ENCODE results near the gene ZNF22.

Gene ZNF22

DNA sequence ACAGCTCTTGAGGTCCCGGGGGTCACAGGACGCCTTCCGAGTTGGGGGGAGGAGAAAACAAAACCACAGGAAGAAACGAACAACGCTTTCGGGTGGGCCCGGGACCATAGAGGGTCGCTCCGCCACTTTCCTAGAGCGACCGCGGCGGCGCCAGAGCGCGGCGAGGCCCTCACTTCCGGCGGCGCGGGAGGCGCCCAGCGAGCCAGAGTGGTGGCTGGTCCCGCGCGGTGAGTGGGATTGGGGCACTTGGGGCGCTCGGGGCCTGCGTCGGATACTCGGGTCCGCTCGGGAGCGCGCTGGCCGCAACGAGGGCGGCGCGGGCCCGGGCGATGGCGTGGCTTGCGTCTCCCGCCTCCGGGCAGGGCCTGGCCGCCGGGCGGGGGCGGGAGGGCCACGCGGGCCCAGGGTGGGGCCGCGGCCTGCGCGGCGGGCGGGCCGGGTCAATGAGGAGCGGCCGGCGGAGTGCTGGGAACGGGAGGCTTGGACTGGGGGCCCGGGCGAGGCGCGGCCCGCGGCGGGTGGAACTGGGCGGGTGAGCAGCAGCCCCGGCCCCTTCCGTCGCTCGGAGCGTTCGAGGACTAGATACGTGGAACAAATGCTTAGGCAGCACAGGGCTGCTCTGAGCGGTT, at the start of gene ZNF22:
TSS of gene ZNF22 (plus strand) at position 172 of the 629 bp plus-strand sequence. CDS start 2,446 bp downstream, outside the sequence.
- peak; percentile 75 for DNase-seq

DNA sequence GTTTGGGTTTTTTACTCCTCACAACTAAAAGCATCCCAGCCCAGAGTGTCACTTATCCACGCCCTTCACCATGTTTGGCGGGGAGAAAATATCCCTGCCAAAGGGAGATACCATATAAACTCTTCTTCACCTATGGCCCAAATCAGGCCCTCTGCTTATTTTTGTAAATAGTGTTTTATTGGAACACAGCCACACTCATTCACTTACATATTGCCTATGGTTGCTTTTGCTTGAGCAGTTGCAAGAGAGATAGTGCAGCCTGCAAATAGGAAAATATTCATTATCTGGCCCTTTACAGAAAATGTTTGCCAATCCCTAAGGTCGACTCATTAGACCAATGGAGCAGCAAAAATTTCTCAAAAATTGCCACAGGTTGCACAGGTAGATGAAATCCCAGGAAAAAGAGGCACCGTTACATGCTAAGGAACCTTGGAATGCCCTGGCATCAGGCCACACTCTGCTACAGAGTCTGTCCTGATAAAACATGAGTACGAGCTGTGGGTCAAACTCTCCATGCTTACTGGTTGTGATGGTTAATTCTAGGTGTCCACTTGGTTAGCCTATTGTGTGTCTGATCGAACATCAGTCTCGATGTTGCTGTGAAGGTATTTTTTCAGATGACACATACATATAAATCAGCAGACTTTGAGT, 49.0 kb upstream of the ZNF22 start:
- DNase-seq = no peak

DNA sequence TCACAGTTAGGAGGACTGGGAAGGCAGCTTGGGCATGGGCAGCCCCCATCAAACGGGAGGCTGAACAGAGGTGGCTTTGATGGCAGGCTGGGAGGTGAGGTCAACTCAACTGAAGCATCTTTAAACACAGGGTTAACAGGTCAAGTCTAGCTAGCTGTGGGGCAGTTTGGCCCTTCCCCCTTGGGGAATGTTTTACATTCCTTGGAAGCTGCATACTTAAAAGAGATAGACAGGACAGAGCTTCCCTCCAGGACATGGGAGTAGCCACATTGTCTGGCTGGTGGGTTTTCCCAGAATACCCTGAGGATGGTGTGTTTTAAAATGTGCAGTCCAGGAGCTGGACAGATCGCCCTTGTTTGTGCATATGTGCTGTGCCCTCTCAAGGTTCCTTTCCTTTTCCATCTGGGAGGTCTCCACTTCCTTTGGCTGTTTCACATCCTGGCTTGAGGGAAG, 47.9 kb upstream of the ZNF22 start:
- DNase-seq = no peak

DNA sequence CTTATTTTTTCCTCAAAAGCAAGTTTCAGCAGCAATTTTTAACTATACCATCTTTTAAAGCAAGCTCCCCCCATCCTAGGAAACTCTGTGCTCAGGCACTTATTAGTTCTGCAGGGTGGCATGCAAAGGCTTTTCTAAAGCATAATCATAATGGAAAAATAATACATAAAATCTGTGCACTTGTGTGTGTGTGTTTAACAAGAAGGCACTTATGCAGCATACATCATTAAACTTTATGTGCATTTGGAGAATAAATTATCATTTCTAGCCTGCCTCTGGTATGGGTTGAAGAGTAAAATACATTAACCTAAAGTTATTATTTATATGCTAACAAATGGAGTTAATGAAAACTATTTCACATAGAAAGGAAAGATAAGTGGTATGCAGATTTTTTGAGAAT, 46.7 kb upstream of the ZNF22 start:
- no peak for DNase-seq

DNA sequence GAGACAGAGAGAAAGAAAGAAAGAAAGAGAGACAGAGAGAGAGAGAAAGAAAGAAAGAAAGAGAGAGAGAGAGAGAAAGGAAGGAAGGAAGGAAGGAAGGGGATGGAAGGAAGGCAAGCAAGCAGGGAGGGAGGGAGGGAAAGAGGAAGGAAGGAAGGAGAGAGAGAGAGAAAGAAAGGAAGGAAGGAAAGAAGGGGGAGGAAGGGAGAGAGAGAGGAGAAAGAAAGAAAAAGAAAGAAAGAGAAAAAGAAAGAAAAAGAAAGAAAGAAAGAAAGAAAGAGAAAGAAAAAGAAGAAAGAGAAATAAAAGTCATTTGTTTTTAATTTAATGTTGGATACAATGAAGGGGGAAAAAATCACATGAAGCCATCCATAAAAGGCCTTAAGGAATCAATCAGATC, 45.8 kb upstream of the ZNF22 start:
- no peak for DNase-seq

DNA sequence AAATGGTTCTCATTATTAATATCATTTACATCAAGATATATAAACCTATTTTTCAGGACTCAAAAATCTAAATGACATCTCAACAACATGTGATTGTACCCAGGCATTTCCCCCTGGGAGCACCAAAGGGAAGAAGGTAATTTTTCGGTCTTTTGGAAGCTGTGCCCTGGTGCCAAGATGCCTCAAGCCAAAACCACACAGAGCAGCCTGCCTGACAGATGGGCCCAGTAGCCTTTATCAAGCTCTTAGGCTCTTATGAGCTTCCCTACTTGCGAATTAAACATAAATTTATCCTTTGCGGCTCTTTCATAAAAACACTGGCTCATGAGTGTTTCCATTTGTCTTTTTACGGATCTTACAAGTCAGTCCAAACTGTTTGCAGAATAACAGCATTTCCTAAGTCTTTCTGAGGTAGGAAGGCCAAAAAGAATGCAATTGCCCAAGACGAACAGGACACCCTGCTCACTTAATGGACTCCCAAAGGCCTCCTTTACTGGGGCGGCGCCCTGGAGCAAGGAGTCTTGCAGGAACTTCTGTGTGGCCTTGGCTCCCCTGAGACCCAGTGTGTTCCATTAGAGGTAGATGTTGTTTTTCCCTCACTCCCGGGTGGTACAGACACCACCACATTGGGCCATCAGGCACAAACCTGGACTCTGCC, 45.2 kb upstream of the ZNF22 start:
- no peak for DNase-seq

DNA sequence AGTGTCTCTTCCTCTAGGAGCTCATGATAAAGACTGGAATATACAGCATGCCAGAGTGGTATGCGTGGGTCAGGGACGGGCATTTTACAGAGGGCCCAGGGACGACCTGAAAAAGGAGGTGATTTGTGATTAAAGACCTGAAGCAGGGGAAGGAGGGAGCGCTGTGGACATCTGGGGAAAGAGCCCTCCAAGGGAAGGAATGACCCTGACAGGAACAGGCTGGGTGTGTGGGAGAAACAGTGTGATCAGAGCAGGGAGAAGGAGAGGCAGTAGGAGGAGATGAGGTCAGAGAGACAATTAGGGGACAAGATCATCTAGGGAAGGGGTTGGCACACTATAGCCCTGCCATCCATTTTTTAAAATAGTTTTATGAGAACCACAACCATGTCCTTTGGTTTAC, 44.5 kb upstream of the ZNF22 start:
- no peak for DNase-seq

DNA sequence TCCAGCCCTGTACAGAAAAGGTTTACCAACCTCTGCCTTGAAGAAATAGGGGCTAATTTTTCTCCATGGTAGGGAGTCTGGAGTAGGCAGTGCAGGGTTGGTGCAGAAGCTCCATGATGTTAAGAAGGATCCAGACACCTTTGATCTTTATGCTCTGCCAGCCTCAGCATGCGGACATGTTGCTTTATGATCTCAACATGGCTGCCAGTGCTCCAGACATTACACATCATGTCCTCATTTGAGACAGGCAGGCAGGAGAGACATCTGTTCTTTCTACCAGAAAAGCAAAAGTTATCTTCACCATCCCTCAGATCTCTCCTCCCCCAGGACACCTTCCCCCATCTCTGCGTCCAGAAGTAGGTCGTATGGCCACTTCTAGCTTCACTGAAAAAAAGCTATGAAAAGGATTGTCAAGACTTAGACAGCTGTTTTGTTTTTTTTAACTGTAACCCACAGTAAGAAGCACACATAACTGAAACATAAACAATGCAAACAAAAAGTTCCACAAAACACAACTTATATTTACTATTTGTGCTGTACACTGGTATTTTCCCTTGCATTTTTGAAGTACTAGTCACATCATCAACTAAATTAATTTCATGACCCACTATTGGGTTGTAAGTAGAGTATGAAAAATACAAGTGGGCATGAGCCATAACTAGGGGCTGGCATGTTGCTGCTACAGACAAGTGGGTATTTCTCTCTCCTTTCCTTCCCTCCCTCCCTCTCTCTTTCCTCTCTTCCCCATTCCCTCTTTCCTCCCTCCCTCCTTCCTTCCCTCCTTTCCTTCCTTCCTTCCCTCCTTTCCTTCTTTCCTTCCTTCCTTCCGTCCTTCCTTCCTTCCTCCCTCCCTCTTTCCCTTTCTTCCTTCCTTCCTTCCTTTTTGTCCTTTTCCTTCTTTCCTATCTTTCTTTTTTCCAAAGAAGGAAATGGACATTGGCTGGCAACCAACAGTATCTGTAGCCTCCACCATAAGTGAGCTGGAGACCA, 43.7 kb upstream of the ZNF22 start:
- no peak for DNase-seq

DNA sequence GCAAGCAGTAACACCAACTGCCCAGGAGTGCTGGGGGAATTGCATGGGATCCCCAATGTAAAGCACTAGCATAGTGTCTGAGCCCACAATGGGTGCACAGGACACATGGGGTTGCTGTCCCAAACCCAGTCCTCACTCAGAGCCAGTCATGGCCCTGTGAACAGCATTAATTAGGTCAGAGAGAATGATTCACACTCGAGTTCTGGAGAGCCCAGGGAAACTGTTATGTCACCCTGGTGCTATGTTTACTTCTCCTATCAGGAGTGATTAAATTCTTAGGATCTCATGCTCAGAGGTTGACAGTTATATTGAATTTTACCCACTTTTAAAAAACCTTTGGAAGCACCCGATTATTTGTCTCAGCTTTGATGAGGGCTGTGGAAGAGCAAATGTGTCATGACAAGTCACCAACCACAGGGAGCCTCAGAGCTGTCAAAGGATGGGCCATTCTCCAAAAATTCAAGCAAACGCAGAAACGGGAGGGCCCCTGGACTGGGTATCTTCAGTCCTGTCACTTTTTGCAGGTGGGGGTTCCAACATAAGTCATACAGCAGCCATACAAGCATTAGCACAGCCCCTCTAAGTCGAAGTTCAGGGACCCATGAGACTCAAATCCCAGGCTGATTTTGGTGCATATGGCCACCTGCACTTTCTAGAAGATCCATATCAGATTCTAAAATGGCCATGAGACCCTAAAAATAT, 42.4 kb upstream of the ZNF22 start:
- no peak for DNase-seq

DNA sequence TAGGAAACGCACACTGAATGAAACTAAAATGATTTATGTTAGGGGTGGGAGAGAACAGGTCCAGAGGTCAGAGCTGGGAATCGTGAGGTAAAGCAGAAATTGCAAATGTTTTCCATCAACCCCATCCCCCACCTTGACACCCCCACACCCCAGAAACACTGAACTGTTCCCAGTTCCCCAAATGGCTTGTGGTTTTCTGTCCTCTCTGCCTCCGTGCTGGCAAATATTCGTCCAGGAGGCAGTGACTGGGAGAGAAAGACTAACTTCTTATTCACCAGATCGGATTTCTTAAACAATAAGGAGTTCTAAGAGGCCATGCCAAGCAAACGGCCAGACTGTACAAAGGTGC, 41.9 kb upstream of the ZNF22 start:
- DNase-seq = no peak

DNA sequence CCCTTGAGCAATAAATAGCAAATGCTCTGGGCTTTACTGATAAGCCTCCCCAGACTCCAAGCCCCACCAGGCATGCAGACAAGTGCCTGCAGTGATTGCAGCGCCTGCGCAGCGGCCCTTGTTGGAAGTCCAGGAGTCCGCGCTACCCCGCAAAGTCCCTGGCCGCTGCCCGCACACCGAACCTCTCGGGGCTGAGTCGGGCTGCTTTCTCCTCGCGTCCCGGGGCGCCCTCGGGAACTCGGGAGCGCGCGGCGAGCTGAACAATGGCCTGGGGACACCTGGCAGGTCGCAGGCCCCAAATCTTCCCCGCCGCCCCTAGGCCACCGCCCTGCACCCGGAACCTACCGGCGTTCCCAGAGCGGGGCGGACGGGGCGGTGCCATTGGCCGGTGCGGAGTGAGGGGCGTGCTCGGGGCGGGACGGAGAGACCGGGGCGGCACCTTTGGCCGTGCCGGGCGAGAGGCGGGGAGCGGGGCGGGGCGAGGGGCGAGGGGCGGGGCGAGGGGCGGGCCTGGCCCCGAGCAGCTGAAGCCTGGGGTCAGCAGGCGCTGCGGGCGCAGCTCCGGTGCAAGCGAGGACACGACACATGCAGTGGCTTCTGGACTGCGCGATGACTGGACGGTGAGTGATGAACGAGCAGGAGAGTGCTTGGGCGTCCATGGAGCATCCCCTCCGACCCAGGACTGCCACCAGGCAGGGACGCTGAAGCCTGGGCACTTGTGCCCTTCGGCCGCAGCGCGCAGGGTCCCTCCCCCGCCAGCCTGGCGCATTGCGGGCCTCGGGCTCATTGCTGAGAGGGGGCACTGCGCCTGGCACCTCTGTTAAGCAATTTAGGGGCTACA, 41.3 kb upstream of the ZNF22 start, which contains the start of gene RASSF4:
TSS of gene RASSF4 (plus strand) at position 556 of the 841 bp plus-strand sequence. CDS start 10,401 bp downstream, outside the sequence.
- peak; percentile 90 for DNase-seq

DNA sequence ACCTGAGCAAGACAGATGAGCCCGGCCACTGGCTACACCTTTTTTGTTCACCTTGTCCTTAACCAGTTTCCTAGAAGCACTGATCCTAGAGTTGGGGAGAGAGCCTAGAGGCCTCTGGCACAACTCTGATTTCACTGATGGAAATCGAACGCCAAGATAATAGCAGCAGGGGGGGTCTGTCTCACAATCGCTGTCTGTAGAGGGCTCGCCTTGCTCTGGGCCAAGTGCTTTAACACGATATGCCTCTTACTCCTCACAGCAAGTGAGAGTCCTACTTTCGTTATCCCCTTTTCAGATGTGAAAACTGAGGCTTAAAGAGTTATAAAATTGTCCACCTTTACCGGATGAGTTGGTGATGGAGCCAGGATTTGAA, 40.6 kb upstream of the ZNF22 start:
- DNase-seq = no peak

DNA sequence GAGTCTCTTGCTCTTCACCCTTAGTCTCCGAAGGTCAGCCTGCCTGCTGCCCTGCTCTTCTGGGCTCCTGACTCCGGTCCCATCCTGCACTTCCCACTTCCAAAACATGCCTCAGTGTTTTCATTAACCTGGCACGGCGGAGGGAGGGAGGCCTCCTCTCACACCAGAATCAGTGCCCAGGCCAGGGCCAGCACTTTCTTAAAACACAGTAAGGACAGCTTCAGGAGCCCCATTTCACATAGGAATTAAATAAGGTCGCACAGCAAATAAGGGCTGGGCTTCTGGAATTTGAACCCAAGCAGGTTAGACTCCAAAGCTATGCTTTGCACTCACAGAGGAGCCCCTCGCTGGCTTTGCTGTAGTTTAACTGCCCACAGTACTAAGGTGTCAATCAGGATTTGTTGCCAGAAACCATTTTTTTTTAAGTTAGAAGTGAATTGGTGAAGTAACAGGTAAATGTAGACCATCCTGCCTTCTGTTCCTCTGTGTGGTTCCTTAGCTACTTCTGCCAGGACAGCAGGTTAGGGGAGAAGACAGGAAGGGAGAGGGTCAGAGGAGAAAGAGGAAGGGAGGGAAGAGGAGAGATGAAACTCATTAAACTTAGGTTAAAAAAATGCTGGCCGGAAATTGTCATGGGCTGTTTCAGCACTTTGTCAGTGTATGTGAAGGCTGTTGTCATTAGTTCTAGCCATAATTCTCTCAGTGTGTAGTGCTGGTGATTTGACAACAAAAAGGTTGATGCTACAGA, 40.1 kb upstream of the ZNF22 start:
- no peak for DNase-seq

DNA sequence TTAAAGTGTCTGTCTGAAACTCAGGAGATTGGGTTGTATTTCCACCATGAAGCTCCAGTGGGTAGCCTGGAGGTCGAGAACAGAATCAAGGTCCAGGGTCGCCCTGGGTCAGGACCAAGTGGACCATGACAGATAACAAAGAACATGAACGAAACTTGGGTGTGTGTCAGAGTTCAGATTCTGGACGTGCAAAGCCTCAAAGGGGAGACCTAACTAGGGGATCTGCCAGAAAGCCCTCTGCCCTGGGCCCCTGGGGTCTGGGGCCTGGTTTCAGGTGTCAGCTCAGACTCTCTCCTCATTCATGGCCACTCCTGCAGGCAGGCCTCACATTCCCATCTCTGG, 39.5 kb upstream of the ZNF22 start:
- DNase-seq = no peak

DNA sequence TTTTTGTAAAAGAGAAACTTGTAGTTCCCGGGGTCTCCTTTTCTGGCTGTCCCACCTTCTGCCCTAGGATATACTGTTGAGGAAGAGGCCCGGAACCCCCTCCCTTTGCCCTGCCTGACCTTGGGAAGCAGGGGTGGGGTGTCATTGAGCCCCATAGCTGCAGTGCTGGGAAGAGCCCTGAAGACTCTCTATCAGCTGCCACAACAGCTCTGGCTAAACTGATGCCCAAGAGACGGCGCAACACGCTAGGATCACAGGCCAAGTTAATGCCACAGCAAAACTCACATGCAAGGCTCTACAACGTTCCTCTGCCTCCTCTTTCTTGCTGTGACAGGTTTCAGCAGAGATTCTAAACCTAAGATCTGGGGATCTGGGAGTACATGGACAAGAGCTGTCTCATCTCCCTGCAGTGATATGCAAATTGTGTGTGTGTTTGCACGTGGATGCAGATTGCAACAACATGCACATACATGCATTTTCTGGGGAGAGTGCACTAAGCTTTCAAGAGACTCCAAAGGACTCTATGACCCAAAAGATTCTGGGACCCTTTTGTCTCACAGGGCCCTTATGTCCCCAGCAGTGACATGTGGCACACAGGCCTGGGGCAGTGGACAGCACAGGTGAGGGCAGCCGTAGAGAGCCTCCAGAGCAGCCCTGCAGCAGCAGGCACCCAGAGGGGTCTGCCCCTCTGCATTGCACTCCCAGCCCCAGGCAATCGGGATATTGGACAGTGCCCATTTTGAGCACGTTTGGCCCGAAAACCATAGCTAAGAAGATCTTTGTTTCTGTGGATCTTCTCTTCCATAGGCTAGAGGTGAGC, 38.6 kb upstream of the ZNF22 start:
- no peak for DNase-seq

DNA sequence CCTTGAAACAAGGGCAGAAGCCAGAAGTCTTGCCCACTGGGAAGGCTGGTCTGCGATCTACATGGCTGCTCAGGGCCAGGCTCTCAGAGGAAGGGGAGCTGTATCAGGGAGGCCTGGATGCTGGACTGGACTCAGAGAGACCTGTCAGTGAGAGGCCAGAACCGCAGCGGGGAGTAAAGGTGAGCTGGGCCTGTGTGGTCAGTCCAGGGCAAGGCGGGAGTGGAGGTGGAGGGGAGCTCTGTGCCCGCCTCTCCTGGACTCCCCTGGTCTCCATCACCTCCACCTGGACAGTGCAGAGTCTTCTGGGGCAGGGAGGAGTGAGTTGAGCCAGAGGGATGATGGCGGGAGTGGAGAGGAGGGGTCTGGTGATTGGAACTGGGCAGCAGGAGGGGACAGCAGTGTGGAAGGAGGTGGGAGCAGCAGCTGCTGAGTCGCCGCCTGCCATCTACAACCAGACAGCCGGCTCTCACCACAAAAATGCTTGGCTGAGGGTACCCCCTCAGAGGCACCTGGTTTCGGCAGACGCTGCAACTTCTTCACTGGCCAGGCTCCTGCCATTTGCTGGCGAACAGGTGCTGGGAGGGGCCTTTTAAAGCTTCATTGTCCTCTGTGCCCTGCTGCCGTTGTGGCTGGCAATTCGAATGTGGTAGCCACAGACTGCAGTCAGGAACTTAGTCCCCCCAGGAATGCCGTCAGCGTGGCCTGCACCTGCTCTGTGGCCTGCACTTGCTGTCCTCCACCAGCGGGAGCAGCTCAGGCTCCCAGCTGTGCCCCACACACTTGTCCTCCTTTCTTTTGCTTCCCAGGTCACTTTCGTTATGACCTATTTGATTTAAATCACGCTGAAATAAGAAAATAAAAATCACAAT, 37.6 kb upstream of the ZNF22 start:
- no peak for DNase-seq

DNA sequence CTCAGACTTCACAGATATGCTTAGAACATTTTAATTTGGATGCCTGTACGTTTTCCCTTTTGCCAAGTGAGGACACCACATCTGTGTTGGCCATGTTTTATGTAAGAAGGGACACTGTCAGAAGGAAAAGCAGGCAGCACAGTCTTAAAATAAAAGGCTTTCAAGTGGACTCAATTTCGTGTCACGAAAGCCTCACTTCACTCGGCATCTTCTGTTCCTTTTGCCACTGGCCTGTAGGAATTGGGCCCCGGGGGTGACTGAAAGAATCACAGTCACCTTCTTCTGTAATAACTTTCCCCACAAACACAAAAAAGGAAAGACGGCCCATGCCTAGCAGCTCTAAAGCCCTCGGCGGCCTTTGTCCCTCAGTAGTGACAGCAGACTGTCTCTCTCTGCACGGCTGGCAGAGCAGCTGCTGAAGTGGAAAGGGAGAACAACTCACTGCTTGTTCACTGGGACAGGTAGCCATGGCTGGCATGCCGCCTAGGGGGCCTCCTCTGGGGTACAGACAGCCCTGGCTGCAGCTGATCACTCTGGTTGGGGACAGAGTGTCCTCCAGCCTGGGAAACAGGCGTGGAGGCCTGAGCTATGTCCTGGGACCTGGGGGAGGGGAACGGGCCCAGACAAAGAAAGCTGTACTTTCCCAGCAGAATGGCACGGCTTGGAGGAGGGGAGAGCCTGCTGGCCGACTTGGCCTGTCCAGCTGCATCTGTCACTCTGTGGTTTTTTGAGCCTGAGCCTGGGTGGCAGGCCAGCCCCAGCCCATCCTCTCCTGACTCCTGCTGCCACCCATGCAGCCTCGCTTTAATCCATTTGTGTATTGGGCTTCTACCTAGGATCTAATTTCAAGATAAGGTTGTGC, 36.7 kb upstream of the ZNF22 start:
- no peak for DNase-seq

DNA sequence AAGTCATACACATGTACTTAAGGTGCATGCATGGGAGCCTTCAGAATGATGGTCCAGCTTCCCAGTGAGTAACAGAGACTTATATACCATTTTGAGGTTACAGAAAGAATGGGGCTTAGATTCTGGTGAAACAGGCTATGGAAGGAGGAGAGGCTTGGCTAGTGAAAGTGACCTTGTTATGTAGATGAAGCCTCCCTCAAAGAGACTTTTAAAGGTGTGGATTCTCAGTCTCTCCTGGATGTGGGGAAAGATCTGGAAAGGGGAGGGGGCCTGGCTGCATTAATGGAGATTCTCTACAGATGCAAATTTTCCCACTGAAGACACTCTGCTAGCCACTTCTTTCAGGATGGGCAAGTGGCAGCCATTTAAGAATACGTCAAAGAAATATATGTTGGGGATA, 35.6 kb upstream of the ZNF22 start:
- no peak for DNase-seq
